GM19324 (cell line): ENCODE results near the gene SMARCA4.

Experiments
- ATAC-seq: cut with Tn5 transposase; IDR thresholded peaks from one replicate; pipeline ENCODE4 v1.9.1; 2021; ENCODE audit warnings: mild to moderate bottlenecking, moderate library complexity; ENCODE audit not compliant: unreplicated experiment, low FRiP score

SMARCA4 gene

GRCh38 chr19:10960314-10961072 lies at the start of gene SMARCA4:
TSS of gene SMARCA4 (plus strand) at chr19:10961030. CDS start at chr19:10984152, 23,122 bp downstream.
- ATAC-seq = peak; percentile 87

DNA sequence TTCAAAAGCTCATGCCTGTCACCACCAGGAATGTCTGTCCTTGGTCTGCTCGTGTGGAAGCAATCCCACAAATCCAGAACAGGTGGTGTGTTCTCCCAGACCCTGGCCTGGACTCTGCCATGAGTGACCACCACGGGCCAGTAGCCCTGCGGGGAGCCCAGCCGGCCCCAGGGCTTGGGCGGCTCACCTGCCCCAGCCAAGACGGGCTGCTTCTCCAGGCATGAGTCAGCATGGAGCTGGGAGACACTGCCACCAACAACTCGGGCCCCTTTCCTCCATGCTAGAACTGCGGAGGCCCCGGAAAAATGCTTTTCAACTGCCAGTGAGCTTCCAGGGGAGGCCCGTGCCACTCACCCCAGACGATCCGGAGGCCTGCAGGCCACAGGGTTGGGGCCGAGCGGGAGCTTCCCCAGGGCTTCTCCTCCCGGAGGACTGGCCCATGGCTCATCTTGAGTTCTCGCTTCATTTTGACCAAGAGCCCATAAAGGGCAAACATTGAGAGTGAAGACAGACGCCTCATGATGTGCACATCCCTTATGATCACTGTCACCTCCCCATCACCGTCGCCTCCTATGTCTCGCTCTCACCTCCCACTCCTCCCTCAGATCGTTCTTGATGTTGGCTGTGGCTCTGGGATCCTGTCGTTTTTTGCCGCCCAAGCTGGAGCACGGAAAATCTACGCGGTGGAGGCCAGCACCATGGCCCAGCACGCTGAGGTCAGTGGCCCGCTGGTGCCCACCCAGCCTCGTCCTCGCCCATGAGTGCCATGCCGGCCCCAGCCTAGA lies 49.1 kb upstream of the SMARCA4 start:
- ATAC-seq = no peak

DNA sequence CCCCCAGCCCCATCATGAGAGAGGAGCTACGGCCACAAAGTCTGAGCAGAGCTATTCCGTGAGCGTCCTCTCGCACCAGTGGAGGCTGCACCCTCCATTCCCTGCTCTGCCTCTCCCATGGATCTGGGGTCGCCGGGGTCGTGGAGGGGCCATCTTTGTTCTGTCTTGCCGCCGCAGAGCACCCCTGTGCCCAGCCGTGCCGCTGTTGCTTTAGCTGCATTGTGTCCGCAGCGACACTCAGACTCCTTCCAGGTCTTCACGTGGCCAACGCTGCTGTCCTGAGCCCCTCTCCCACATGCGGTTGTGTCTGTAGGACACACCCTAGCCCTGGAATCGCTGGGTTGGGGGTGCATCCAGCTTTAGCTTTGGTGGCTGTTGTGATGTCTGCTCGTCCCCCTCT lies 48.2 kb upstream of the SMARCA4 start:
- no peak for ATAC-seq

GRCh38 chr19:10913716-10914340 lies 47.0 kb upstream of the SMARCA4 start:
- no peak for ATAC-seq

GRCh38 chr19:10915130-10916091 lies 45.4 kb upstream of the SMARCA4 start:
- ATAC-seq = no peak

GRCh38 chr19:10916602-10917001 lies 44.2 kb upstream of the SMARCA4 start:
- no peak for ATAC-seq

DNA sequence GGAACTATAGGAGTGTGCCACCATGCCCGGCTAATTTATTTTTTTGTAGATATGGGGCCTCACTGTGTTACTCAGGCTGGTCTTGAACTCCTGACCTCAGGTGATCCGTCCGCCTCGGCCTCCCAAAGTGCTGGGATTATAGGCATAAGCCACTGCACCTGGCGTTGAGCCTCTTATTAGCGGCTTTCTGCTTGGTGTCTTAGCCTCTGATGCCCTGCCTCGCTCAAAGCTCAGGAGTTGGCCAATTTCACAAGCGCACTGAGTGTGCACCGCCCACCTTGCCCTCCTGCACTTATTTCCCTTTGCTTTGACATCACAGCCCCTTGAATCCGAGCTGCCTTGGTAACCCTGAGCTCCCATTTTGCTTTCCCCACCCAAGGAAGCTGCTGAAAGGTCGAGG lies 42.5 kb upstream of the SMARCA4 start:
- ATAC-seq = no peak

- no peak for ATAC-seq
Observed at GRCh38 chr19:10919352-10920287, 41.2 kb upstream of the SMARCA4 start.

- ATAC-seq = no peak
Observed at GRCh38 chr19:10920288-10920655, 40.6 kb upstream of the SMARCA4 start.

- ATAC-seq = no peak
Observed at GRCh38 chr19:10920781-10921180, 40.0 kb upstream of the SMARCA4 start.

- ATAC-seq = no peak
Observed at GRCh38 chr19:10921199-10921909, 39.5 kb upstream of the SMARCA4 start.

DNA sequence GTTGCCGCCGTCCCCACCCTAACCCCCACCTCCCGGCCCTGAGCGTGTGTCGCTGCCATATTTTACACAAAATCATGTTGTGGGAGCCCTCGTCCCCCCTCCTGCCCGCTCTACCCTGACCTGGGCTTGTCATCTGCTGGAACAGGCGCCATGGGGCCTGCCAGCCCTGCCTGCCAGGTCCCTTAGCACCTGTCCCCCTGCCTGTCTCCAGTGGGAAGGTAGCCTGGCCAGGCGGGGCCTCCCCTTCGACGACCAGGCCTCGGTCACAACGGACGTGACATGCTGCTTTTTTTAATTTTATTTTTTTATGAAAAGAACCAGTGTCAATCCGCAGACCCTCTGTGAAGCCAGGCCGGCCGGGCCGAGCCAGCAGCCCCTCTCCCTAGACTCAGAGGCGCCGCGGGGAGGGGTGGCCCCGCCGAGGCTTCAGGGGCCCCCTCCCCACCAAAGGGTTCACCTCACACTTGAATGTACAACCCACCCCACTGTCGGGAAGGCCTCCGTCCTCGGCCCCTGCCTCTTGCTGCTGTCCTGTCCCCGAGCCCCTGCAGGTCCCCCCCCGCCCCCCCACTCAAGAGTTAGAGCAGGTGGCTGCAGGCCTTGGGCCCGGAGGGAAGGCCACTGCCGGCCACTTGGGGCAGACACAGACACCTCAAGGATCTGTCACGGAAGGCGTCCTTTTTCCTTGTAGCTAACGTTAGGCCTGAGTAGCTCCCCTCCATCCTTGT lies 38.8 kb upstream of the SMARCA4 start:
- ATAC-seq = no peak

- no peak for ATAC-seq
Observed at GRCh38 chr19:10922638-10923014, 38.2 kb upstream of the SMARCA4 start.

- no peak for ATAC-seq
Observed at GRCh38 chr19:10923260-10924112, 37.3 kb upstream of the SMARCA4 start.

- no peak for ATAC-seq
Observed at GRCh38 chr19:10924597-10924996, 36.2 kb upstream of the SMARCA4 start.

GRCh38 chr19:10927730-10928562 lies 32.9 kb upstream of the SMARCA4 start:
- no peak for ATAC-seq
